ENCODE results near the gene UBE2H. TPM values are rescaled to one million over a fixed set of nuclear protein-coding genes. Genes with fewer than 3 reads are reported as not detected.

Gene UBE2H
- total and polyA plus RNA-seq, 4 donors: 11.9 to 84.2 (median 23.7) TPM

- peak overlapping the region in 1 of 2 donors; percentile 66 for H3K27ac ChIP-seq (ENCODE audit: low read depth in 1 of 2, low read length in 2 of 2)
- no peak for DNase-seq (ENCODE audit: low spot score)
- H3K4me1 ChIP-seq (ENCODE audit: control insufficient read depth in 4 of 4, insufficient read depth in 4 of 4, low read length in 3 of 4): peaks cover 8 to 43% (median 36%) of the 10 kb centered on the region in 4 donors
Measured at GRCh38 chr7:129947701-129948100, 5.1 kb downstream of the UBE2H start.

GRCh38 chr7:129947049-129947448 lies 5.7 kb downstream of the UBE2H start:
- no peak for DNase-seq (ENCODE audit: low spot score)
- H3K27ac ChIP-seq (ENCODE audit: low read depth in 1 of 2, low read length in 2 of 2): peak overlapping the region in 1 of 2 donors; percentile 66
- no peaks in the 10 kb centered on the region for H3K9me3 ChIP-seq (ENCODE audit: control insufficient read depth in 4 of 4, low read length in 3 of 4)
- WGBS: 75% methylated on average over 3 of the region's 3 CpGs
- H3K4me3 ChIP-seq (ENCODE audit: low read depth in 1 of 3, low read length in 3 of 3): no peak overlapping the region
- no peaks in the 10 kb centered on the region for H3K27me3 ChIP-seq (ENCODE audit: control insufficient read depth in 4 of 4, insufficient read depth in 4 of 4, low read length in 3 of 4)
- TF ChIP-seq SP1 (IDR thresholded peaks at IDR 0.05) (no peak), ZBTB33 (IDR thresholded peaks at IDR 0.05) (no peak), GABPA (IDR thresholded peaks at IDR 0.05 in 1 of 2, conservative IDR thresholded peaks at IDR 0.05 in 1 of 2) (no peak), NR2F2 (IDR thresholded peaks at IDR 0.05) (no peak), REST (IDR thresholded peaks at IDR 0.05) (no peak), FOXA1 (IDR thresholded peaks at IDR 0.05) (no peak), HNF4G (IDR thresholded peaks at IDR 0.05) (no peak), FOXA2 (IDR thresholded peaks at IDR 0.05) (no peak), HNF4A (conservative IDR thresholded peaks at IDR 0.05) (no peak), RXRA (IDR thresholded peaks at IDR 0.05) (no peak), RAD21 (IDR thresholded peaks at IDR 0.05) (no peak), JUND (IDR thresholded peaks at IDR 0.05) (no peak), MAX (IDR thresholded peaks at IDR 0.05) (no peak), YY1 (IDR thresholded peaks at IDR 0.05) (no peak), EGR1 (IDR thresholded peaks at IDR 0.05; ENCODE audit: low read depth in 2 of 2) (no peak), TAF1 (conservative IDR thresholded peaks at IDR 0.05) (no peak)
- peaks cover 8 to 43% (median 36%) of the 10 kb centered on the region in 4 donors for H3K4me1 ChIP-seq (ENCODE audit: control insufficient read depth in 4 of 4, insufficient read depth in 4 of 4, low read length in 3 of 4)
- no peak overlapping the region for H3K9ac ChIP-seq (ENCODE audit: low read depth in 1 of 2, low read length in 2 of 2)
- no peaks in the 10 kb centered on the region for H3K36me3 ChIP-seq (ENCODE audit: control insufficient read depth in 4 of 4, insufficient read depth in 3 of 4, low read depth in 1 of 4, low read length in 3 of 4)

More at GRCh38 chr7:129947701-129948100, 5.1 kb downstream of the UBE2H start:
- no peaks in the 10 kb centered on the region for H3K27me3 ChIP-seq (ENCODE audit: control insufficient read depth in 4 of 4, insufficient read depth in 4 of 4, low read length in 3 of 4)
- no peaks in the 10 kb centered on the region for H3K36me3 ChIP-seq (ENCODE audit: control insufficient read depth in 4 of 4, insufficient read depth in 3 of 4, low read depth in 1 of 4, low read length in 3 of 4)
- no peak overlapping the region for H3K4me3 ChIP-seq (ENCODE audit: low read depth in 1 of 3, low read length in 3 of 3)
- H3K9me3 ChIP-seq (ENCODE audit: control insufficient read depth in 4 of 4, low read length in 3 of 4): no peaks in the 10 kb centered on the region
- 63% methylated on average over 8 of the region's 8 CpGs for WGBS
- no peak overlapping the region for H3K9ac ChIP-seq (ENCODE audit: low read depth in 1 of 2, low read length in 2 of 2)
- TF ChIP-seq FOXA2 (IDR thresholded peaks at IDR 0.05) (no peak), GABPA (IDR thresholded peaks at IDR 0.05 in 1 of 2, conservative IDR thresholded peaks at IDR 0.05 in 1 of 2) (no peak), REST (IDR thresholded peaks at IDR 0.05) (no peak), NR2F2 (IDR thresholded peaks at IDR 0.05) (no peak)
